GM10248 (cell line): ENCODE results near the gene BST1.

ENCODE experiments used
- CTCF ChIA-PET: fragments of 300-600 bp; sonication (Branson Sonifier 250); formaldehyde crosslinking; extraction: SDS; loops from one replicate; lab custom pipeline; 2021; ENCODE audit warnings: antibody characterized with exemption; lab: Yijun Ruan, JAX
- POLR2A ChIA-PET: fragments of 350-650 bp; sonication (Branson Sonifier 250); formaldehyde crosslinking; extraction: SDS; loops from one replicate; lab custom pipeline; 2020; ENCODE audit warnings: antibody characterized with exemption; lab: Yijun Ruan, JAX
- DNase-seq: peaks from one replicate; pipeline ENCODE4 v3.0.0; 2012; ENCODE audit errors: extremely low spot score
- TF ChIP-seq, protein P1 (sequence below): IDR thresholded peaks from 2 replicates; pipeline ENCODE4 v1.5.1; 2012; ENCODE audit warnings: mild to moderate bottlenecking, low read depth; ENCODE audit errors: extremely low read depth, missing control alignments, control extremely low read depth

The BST1 gene

DNA sequence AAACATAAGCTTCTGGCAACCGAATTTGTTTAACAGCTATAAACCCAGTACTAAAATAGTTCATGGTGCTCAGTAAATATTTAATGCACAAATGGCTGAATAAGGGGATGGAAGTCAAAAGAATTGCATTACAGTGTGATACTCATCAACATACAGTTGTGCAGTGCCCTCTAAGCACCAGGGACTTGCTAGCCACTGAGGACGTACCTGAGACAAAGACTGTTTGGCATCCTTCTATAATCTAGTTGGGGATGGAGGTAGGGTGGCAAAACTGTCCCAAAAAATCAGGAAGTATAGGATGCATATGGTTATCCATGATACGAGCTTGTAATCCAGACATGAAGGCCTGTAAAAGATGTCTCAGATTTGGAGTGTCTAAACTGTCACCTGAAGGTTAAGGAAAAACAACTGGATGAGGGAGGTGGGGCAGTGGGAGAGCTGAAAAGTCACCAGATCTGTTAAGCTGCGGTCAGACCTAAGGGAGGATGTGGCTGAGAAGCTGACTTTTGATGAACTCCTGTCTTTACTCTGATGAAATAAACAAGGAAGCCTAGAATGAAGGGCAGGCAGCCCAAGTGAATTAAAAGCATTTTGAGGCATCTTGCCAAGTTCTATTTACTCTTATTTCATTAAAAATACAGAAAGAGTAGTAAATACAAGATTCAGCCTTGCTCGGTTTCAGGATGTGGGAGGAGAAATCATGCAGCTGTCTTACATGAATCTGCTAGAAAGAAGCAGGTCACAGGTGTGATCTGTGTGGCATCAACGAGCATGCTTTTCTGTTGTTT lies 63.2 kb downstream of the BST1 start:
- DNase-seq: no peak
- POLR2A ChIA-PET: no interaction called here
- CTCF ChIA-PET: interaction anchor here (1.0 to 2.3 kb wide), 5 partner anchors 9 to 40 kb away, joined by 3 to 14 read pairs (median 4); no protein-coding TSS in a partner anchor
- TF ChIP-seq, protein P1, sequence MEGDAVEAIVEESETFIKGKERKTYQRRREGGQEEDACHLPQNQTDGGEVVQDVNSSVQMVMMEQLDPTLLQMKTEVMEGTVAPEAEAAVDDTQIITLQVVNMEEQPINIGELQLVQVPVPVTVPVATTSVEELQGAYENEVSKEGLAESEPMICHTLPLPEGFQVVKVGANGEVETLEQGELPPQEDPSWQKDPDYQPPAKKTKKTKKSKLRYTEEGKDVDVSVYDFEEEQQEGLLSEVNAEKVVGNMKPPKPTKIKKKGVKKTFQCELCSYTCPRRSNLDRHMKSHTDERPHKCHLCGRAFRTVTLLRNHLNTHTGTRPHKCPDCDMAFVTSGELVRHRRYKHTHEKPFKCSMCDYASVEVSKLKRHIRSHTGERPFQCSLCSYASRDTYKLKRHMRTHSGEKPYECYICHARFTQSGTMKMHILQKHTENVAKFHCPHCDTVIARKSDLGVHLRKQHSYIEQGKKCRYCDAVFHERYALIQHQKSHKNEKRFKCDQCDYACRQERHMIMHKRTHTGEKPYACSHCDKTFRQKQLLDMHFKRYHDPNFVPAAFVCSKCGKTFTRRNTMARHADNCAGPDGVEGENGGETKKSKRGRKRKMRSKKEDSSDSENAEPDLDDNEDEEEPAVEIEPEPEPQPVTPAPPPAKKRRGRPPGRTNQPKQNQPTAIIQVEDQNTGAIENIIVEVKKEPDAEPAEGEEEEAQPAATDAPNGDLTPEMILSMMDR: no peak

DNA sequence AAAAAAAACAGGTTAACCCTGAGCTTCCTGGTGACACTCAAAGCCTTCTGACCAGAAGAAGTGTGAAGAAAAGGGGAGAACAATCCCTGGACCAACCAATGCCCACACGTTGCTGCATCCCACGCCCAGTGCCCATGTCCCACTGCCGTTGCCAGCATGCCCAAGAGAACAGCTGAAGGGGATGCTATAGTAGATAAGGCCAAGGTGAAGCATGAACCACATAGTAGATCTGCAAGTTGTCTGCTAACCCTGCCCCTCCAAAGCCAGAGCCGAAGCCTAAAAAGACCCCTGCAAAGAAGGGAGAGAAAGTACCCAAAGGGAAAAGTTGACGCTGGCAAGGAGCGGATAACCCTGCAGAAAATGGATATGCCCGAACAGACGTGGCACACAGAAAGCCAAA lies 64.0 kb downstream of the BST1 start:
- CTCF ChIA-PET: interaction anchor here (1.0 to 2.3 kb wide), 3 partner anchors 10 to 39 kb away, joined by 3 to 14 read pairs (median 7); no protein-coding TSS in a partner anchor
- POLR2A ChIA-PET: no interaction called here
- no peak for DNase-seq
- TF ChIP-seq, protein P1: no peak

DNA sequence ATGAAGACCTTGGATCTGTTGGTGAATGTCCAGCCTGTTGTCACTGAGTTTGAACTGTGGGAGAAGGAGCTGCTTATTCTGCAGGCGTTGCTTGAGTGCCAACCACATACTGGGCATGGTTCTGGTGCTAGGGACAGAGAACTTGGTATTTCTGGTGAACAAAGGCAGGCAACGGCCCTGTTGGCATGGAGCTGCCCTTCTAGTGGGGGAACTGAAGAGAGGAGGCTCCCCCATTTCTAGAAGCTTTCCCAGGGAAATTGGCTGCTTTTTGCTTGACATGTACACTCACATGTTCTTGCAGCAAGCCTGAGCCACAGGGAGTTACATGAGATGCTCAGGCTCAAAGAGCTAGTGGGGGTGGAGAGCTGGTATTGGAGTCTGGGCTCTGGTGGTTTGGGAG lies 66.3 kb downstream of the BST1 start:
- DNase-seq: no peak
- TF ChIP-seq, protein P1: no peak
- POLR2A ChIA-PET: no interaction called here
- CTCF ChIA-PET: interaction anchor here (0.8 to 2.1 kb wide), 4 partner anchors 10 to 38 kb away, joined by 3 to 12 read pairs (median 3); no protein-coding TSS in a partner anchor

DNA sequence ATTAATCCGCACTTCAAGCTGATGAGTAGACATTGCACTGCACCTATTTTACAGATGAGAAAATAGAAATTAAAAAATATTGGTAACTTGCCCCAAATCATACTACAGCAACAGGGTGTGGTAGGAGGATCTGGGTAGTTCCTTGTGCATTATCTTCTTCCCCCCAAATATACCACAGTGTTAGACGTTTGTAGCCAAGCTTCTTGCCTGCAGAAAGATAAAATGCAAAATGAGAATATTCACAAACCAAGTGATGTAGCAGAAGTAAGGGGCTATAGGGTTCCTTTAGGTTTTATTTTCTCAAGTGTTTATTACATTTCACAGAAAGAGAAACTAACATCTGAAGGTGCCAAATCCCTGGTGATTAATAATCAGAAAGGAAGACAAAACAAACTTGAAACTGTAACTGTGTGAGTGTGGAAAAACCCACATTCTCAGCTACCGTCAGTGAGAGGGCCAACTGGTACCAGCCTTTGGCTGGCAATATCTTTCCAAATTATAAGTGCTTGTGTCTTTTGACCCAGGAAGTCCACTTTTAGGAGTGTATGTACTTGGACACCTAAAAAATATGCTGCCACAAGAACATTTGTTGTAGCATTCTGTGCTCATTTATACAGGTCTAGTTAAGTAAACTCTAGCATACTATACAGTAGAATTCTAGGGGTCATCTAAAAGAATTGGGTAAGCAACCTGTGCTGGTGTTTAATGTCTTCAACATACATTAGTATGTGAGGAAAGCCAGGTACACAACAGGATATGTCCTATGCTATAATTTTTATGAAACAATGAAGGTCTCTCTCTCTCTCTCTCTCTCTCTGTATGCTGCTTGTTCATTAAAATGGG lies 68.6 kb downstream of the BST1 start:
- peak; percentile 28 for DNase-seq
- ChIA-PET CTCF (interaction anchor here (1.3 kb wide), 1 partner anchor 34 kb away, joined by 4 read pairs; no protein-coding TSS in a partner anchor), POLR2A (no interaction called here)
- TF ChIP-seq, protein P1: no peak

DNA sequence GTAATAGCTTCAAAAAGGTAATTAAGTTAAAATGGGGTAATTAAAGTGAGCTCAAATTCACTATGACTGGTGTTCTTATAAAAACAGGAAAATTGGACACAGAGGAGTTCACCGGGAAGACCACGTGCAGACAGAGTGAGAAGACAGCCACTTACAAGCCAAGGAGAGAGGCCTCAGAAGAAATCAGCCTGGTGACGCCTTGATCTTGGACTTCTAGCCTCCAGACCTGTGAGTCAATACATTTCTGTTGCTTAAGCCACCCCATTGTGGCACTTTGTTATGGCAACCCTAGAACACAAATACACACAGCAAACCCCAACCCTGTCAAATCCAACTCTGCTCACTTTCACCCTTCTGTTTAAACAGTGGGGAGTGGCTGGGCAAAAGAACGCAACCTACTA lies 71.2 kb downstream of the BST1 start:
- TF ChIP-seq, protein P1: no peak
- DNase-seq: no peak
- ChIA-PET POLR2A (no interaction called here), CTCF (interaction anchor here (1.1 to 2.5 kb wide), 3 partner anchors 8 to 37 kb away, joined by 3 to 9 read pairs (median 4); no protein-coding TSS in a partner anchor)
